CD4-positive, alpha-beta T cell treated with Interleukin-17A for 1 hour (primary cell): ENCODE results near the gene GDF11.
A peak's percentile ranks its signal among the peaks of the same experiment; 100 is the strongest.

Experiments used
- DNase-seq: peaks from one replicate; pipeline ENCODE4 v3.0.0-alpha.2; 2020

The GDF11 gene

DNA sequence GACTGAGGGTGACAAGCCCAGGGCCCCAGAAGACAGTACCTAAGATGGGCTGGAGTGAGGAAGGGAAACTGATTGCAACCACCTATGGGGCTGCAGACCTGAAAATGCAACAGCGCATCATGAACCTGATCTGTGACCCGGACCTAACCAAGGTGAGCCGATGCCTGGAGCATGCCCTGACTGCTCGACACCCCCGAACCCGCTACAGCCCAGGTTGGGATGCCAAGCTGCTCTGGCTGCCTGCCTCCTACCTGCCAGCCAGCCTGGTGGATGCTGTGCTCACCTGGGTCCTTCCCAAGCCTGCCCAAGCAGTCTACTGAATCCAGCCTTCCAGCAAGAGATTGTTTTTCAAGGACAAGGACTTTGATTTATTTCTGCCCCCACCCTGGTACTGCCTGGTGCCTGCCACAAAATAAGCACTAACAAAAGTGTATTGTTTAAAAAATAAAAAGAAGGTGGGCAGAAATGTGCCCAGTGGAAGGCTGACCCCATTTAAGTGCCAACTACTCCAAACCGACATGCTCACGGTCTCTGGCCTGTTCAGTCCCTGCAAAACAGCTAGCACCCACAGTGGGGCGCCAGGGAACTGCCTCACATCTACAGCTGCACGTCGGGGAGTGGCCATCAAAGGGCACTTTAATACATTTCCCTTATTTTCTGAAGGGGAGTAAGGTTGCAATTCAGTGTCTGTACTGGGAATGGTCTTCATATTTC, 18.5 kb upstream of the GDF11 start:
- DNase-seq = peak; percentile 76

DNA sequence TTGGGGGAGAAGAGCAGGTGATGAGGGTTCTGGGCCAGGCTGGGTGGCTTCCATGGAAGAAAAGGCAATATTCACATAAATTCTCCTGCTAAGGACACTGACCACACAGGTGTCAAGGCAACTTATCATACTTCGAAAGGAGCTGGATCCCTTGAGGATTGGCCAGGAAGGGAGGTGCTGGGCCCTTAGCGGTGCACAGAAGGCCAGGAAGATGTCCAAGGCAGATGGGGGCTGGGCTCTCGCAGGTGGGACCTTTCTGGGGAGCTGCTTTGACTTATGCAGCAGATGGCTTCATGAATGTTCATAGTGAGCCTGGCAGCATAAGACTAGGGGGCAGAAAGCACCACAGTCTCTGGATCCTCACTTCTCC, 18.0 kb upstream of the GDF11 start:
- DNase-seq = no peak

DNA sequence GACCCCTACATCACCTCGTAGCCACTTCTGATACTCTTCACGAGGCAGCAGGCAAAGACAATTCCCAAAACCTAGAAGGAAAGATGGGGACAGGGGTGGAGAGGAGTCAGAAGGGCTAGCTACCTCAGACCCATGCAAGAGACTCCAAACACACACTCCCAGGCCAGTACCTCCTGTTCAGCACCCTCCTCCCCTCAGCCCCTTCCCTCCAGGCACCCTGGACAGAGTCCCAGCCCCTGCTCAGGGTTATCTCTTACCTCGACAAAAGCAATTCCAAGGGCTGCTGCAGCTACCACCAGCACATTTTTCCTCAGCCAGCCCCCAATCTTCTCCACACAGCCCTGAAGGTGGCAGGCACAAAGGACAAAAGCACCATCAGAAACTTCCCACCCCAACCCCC, 17.4 kb upstream of the GDF11 start:
- no peak for DNase-seq

DNA sequence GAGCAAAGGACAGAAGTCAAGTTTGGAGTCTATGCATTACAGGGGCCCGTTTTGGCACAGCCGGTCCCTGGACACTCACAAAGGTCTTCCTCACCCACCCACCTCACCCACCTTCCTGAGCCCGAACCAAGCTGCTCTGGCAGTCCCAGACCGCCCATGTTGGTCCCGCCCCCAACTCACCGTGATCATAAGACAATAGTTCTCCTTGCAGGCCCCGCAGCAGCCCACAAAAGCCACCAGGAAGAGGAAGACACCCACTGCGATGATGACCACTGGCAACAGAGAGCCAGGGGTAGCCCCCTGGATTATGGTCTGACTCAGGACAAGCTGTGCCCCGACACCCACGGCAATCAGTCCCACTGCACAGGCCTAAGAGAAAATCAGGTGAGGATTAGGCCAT, 16.0 kb upstream of the GDF11 start:
- no peak for DNase-seq

DNA sequence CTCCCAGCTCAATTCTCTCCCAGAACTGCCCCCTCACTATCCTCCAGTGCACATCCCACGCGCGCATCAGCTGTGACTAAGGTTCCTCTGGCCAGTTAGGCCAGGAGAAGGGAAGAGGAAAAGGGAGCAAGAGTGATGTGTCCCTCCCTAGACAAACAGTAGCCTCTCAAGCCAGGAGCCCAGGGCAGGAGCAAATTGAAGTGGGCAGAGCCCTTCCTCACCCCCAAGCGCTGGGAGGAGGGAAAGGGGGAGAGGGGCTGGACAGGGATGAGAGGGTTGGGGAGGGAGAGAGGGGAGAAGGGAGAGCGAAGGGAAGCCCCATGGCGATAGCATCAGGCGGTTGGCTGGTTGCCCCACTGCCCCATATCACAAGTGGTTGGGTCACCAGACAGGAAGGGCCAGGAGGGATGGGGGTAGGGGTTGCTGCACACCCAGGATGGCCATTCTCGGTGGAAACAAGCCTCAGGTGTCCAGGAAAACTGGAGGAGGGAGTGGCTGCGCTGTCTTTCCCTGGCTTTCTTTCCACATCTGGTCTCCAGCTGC, 15.2 kb upstream of the GDF11 start:
- no peak for DNase-seq

DNA sequence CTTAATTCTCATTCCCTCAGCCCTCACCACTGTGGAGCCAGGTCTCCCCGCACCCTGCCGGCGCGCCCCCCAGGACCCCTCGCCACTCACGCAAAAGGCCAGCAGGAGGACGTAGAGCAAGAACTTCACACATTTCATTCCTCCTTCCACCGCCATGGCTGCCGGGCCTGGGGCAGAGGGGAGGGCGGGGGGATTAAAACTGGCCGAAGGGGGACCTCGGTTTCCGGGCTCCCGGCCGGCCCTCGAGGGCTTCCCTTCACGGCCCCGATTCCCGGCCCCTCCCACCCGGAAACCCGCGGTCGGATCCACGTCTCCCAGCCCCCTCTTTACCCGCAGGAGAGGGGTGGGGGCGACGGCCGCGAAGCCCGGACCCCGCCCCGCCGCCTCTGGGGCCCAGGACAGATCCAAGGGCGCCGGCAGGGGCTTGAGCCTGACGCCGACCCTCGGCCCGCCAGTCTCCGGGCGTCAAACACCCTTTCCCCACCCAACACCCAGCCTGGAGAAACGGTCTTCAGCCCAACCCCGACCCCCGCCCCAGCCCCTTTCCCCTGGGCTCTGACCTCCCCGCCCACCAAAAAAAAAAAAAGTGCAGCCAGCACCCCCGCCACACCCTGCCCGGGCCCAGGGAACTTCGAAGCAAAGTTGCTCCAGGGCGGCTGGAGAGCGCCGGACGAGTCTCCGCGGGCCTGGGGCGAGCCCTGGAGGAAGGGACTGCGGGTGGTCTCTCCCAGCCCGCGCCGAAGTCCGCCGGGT, 14.6 kb upstream of the GDF11 start:
- no peak for DNase-seq

DNA sequence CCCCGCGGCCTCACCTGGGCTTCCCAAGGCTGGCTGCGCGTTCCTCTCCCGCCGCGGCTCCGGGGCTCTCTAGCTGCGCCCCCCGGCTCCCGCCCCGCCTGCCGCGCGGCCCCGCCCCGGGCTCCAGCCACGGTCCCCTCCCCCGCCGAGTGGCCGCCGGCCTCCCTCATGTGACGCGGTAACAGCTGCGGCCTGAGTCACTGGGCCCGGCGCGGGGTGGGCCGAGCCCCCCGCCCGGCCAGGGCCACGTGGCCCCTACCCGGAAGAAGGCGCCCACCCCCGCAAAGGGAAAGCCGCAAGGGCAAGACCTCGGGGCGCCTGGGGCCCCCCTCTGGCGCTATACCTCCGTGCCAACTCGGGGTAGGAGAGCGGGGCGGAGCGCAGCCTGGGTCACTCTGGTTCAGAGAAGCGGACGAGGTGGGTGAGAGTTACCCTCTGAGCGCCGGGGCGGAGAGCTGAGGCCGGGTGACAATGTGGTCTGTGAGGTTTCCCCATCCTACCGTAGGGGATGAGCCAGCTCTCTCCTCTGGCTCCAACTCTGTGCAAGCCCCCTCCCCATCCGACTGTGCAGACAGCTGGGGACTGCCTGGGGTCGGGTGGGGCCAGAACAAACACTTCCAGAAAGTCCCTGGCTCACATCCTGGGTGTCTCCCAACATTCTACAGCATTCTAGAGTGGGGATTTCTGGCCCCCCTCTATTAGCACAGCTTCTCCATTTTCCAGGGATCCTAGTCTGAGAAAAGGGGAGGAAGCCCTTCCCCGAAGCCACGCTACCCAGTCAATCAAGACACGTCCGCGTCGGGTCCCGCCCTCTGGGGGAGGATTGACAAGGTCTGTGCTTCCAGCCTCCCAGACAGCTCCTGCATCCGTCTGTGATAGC, 13.7 kb upstream of the GDF11 start, which contains the start of gene CD63:
TSS of gene CD63 (minus strand) at position 71 of the 880 bp plus-strand sequence. CDS start 668 bp downstream, outside the sequence.
- DNase-seq = peak; percentile 64

DNA sequence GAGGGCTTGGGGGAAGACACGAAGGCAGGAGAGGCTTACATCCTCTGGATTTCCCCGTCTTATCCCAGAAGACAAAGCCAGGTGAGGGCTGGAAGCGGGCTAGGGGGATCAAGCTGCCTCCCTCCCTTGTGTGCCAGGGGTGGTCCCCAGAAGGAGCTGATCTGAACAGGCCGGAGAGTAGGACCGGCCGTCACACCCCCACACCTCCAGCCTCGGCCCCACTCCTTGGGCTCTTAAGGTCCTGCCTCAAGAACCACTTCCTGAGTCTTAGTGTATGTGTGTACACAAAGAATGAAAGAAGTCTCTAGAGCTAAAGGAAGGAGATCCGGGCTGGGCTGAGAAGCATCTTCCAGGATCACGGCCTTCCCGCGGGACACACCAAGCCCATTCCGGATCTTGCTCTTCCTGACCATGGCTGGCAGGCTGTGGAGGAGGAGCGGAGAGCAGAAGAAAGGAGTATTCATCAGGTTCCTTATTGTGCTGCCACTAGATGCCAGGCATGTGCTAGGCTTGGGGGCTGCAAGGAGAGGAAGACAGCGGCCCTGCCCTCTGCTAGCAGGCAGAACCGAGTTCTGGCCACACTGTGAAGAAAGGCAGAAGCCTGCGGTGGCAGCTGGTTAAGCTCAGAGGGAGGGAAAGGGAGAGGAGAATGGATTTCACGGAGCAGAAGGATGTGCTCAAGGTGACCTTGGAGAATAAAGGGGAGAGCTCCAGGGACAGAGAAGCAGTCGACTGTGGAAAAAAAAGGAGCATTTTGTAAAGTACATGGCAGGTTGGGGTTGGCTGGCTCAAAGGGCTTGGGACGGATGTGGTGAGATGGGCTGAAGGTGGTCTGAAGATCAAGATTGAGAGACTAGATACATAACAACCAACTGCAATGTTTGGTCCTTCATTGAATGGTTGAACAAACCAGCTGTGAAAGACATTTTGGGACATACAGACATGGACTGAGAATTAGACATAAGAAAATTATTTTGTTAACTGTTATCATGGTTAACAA, 12.8 kb upstream of the GDF11 start:
- DNase-seq = peak; percentile 39

DNA sequence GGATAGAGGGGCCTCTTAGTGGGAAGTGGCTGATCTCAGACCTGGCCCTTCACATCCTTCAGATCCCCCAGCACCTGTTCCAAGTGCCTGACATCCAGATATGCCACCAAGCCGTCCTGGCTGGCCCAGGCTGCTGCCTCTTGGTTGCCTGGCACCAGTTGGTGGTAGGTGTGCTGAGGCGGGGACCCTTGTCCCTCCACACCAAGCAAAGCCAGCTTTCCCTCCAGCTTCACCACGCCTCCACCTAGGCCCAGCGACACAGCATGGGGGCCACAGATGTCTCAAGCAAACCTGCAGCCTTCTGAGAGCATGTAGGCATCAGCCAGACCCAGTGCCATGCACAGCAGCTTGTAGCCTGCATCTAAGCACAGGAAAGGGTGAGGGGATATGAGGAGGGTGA, 10.6 kb upstream of the GDF11 start:
- DNase-seq = no peak

DNA sequence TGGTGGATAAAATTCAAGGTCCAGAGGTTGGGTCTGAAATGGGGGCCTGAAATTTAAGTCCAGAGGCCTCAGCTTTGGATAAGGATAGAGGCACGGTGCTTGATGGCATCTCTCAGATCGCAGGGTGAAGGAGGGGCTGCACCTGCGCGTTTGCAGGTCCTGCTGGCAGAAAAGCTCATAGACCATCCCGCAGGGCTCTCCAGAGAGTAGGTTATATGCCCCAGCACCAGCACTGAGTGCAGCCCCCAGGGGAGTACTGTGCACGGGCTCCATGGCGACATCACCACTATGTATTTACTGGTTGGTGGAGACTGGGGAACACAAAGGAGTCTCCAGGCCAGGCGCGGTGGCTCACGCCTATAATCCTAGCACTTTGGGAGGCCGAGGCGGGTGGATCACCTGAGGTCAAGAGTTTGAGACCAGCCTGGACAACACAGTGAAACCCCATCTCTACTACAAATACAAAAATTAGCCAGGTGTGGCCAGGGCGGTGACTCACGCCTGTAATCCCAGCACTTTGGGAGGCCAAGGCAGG, 9.8 kb upstream of the GDF11 start:
- DNase-seq = no peak

DNA sequence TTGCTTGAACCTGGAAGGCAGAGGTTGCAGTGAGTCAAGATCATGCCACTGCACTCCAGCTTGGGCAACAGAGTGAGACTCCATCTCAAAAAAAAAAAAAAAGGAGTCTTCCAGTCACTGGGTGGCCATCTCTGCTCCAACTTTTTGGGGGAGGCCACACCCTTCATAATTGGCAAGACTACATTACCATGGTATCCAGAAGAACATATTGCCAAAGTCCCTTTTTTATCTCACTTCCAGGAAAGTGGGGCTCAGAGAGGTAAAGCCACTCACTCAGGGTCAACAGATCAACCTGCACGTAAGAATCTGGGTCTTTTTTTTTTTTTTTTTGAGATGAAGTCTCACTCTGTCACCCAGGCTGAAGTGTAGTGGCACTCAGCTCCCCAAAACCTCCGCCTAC, 9.1 kb upstream of the GDF11 start:
- DNase-seq = no peak

DNA sequence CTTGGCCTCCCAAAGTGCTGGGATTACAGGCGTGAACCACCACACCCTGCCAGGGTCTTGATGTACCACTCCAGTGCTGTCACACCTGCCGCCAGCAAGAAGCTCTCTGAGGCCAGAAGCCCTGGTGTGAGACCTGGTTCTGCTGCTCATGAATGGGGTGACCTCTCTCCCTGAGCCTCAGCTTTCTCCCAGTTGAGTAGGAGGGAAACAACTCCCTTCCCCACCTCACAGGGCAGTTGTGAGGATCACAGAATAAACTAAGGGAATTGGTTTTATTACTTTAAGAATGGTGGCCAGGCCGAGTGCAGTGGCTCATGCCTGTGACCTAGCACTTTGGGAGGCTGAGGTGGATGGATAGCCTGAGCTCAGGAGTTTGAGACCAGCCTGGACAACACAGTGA, 8.3 kb upstream of the GDF11 start:
- no peak for DNase-seq

DNA sequence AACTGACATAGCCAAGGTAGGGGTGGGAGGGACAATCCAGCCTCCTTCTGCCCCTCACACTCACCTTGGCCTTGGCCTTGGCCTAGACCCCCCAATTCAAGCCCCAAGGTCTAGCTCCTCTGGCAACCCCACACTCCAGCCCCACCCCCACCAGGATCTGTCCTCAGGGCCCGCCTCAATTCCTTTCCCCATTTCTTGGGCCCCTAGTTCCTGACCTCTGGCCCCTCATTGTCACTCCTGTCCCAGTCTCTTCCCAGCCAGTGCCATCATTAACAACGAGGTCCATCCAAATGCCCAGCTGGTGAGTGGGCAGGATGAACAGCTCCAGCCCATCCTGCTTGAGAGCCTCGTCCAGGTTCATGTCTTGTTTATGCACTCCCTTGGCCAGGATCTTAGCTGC, 6.8 kb upstream of the GDF11 start:
- DNase-seq = no peak

DNA sequence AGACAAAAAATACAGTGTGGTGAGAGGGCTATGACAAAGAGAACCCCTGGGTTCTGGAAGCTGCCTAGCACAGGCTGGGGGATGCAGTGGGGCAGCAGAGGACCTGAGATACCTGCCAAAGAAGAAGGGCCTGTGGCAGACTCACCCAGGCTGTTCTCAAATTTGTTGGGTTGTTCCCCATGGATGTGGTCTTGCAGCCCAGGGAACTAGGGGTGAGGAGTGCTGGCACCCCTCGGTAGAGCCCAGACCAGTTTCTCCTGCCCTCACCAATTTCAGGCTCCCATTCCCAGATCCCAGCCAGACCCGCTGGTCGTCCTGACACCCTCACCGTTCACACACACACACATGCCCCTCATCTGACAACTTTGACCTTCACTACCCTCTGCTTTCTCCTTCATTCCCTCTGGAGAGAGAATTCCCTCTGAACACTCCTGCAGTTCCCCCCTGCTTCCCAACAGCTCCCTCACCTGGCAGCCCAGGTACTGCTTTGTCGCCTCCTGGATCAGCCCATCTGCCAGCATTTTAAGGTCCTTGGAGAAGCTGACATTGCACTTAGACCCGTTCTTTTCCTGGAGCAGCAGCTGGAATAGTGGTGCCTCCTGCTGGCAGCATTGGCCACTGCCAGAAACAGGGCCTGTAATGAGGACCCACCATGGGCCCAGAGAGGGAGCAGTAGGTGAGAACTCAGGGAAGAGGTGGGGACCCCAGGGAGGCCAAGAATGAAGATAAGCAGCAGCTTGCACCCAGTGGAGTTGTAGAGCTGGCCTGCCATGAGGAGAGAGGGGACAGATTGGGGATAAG, 5.9 kb upstream of the GDF11 start:
- DNase-seq = peak; percentile 72

DNA sequence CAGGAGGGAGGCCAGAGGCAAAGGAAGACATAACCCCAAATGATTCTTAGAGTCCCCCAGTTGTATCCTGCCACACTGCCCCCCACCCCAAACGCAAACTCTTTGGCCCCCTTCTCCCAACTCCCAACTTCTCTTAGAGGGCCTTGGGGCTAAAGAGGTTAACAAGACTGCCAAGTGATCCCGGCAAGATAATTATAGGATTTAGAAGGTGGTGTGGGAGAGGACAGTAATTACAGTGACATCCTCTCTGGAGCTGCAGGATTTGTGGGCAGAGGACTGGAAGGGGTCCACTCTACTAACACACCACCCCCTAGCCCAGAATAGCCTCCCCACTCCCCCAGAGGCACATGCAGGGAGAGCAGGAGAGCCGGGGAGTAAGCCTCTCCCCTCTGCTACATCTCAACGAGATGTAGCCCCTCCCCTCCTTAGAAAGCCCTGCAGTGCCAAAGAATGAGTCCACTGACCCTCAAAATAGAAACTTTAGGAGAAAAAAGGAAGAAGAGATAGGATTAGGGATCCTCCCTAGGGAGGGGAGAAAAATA, 5.3 kb upstream of the GDF11 start:
- no peak for DNase-seq

DNA sequence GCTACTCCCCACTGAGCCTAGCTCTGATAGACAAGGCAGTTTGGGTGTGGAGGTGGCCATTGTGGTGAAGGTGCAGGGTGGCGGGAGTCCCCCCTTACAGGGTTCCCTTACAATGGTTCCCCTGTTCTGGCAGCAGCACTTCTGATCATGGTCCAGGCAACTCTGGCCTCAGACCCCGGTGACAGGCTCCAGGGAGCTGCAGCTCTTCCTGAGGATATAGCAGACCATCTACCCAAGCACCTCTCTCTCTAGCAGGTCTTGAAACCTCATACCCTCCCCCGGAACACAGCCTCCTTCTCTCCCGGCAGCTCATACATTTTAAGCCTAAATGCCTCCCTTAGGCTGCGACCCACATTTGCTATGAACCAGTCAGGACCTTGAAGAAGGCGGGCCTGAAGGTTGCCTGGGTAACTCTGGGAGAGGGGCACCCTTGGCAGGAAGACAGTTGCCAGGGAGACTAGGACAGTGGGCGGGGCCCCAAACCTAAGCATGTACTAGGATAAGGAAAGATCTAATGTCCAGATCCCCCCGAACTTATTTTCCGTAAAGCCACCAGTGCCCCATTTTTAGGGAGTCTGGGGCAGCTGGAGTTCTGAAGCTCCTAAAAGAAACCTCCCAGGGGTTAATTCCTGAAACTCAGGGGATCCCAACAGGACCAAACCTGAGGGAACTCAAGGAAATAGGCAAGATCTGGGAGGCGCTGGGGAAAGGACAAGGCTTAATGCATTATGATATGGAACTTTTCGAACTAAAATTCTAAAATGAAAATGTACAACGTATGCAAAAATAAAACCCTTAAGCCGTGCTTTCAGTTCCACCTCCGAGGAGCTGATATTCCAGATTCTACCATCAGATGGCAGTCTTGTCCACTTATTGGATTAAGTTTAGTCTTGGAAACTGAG, 4.5 kb upstream of the GDF11 start:
- DNase-seq = peak; percentile 91

DNA sequence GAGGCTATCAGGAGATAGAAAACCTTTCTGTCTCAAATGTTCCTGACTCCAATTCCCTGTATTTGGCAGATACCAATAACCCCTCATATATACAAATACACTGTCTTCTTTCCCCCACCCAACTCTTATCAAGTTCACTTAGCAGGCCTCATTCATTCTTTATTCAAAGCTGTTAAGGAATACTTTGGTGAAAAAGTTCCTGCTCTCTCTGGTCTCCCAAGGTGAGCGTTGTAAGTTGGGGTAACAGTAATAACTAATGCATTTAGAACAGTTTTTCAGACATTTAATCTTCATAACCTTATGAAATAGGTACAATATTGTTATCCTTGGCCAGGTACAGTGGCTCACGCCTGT, 3.9 kb upstream of the GDF11 start:
- DNase-seq = no peak

DNA sequence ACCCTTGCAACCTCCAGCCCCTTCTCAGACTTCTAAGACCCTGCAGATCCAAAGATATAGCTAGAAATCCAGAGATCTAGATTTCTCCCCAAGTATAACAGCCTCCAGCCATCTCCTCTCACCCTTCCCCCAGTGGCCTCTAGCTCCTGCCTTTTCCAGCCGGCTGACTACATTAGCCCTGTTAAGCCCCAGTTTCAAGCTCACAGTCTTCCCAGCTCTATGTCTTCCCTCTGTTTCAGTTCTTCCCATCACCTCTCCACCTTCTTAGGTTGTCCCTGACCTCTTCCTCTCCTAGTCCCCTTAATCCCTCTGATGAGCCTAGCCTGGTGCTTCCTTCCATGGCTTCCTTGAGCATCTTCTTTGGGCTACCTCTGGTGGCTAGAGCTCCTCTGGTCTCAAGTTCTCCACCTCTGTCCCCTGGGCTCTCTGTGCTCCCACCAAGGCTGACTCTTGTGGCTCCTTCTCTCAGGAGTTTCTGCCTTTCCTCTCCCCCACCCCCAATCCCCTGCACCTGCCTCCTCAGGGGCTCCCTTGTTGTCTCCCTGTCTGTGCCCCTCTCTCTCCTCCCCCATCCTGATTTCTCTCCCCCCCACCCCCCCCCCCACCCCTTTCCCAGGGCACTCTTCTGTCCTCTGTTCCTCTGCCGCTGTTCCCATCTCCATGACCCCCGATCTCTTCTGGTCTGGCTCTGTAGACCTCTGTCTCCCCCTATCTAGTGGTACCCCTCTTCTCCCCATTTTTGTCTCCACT, 816 bp upstream of the GDF11 start:
- DNase-seq = no peak
